Kidney glomerular epithelial cell (primary cell): ENCODE data around the gene PRDM13.
"Not testable (repeated sequence)": the region's sequence is repeated elsewhere in the genome, so short reads cannot be mapped to it uniquely, and the experiment has no call there.

Source experiments
- DNase-seq: peaks from one replicate; lab custom pipeline; 2025; lab: John Stamatoyannopoulos, UW

Gene PRDM13

DNA sequence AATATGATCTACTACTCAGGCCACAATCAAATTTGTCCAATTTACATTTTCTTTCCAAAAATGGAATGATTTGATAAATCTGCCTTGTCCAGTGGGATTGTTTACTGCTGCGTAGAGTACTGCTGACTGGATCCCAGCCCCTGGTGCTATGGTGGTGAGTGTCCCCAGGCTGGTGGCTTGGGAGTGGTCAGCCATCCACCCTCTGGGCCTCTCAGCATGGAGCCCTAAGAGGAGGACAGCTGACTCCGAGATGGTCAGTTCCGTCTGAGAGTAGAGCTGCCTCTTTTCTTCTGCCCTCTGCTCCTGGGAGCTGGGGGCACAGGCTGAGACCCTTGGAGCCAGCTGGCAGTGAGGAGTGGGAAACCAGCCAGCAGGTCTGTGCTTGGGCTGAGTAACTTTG, 22.7 kb downstream of the PRDM13 start:
- no peak for DNase-seq

DNA sequence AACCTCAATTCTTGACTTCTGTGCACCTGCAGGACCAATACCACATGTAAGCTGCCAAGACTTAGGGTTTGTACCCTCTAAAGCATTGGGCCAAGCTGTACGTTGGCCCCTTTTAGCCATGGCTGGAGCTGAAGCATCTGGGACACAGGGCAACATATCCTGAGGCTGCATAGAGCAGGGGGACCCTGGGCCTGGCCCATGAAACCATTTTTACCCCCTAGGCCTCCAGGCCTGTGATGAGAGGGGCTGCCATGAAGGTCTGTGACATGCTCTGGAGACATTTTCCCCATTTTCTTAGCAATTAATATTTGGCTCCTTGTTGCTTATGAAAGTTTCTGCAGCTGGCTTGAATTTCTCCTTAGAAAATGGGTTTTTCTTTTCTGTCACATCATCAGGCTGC, 31.0 kb downstream of the PRDM13 start:
- DNase-seq = no peak

DNA sequence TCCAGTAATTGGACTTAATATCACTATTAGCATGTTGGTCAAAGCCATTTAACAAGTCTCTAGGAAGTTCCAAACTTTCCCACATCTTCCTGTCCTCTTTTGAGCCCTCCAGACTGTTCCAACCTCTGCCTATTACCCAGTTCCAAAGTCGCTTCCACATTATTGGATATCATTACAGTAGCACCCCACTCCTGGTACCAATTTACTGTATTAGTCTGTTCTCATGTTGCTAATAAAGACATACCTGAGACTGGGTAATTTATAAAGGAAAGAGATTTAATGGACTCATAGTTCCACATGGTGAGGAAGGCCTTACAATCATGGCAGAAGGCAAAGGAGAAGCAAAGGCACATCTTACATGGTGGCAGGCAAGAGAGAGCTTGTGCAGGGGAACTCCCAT, 31.7 kb downstream of the PRDM13 start:
- not testable (repeated sequence) for DNase-seq

DNA sequence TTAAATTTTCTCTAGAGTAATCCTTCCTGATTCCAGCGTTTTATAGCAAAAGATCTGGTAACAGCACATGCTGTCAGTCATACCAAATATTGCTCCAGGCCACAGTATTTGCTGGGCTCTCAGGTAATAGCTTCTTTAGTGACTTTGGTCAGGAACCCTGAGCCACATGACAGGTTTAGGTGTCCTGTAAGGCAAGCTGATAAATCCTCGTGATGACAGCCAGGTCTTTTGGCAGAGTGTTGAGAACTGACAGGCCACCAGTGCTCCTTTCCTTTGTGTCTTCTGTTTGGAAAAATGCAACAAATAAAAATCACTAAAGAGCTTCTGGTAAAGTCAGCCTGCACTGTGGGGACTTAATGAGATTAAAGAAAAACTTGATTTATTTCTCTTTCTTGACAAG, 34.6 kb downstream of the PRDM13 start:
- DNase-seq = no peak

DNA sequence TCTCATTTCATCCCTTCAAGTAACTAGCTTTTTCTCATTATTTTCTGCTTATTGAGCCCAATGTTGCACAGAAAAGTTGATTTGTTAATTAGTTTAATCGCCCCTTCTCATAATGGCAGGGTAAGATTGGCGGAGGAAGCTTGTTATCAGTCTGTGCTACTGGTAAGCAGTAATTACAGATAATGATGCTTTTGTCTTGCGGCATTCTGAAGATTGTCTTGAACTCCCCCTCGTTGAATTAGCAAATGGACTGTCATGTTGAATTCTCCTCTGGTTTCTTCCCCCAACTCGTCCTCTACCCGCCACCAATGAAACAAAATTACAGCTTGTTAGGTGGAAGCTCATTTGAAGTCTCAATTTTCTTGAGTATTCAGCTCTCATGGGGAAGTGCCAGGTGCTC, 39.4 kb downstream of the PRDM13 start:
- DNase-seq = no peak

DNA sequence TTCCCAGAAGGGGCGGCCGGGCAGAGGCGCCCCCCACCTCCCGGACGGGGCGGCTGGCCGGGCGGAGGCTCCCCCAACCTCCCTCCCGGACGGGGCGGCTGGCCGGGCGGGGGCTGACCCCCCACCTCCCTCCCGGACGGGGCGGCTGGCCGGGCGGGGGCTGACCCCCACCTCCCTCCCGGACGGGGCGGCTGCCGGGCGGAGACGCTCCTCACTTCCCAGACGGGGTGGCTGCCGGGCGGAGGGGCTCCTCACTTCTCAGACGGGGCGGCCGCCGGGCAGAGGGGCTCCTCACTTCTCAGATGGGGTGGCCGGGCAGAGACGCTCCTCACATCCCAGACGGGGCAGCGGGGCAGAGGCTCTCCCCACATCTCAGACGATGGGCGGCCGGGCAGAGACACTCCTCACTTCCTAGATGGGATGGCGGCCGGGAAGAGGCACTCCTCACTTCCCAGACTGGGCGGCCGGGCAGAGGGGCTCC, 43.5 kb downstream of the PRDM13 start:
- not testable (repeated sequence) for DNase-seq

DNA sequence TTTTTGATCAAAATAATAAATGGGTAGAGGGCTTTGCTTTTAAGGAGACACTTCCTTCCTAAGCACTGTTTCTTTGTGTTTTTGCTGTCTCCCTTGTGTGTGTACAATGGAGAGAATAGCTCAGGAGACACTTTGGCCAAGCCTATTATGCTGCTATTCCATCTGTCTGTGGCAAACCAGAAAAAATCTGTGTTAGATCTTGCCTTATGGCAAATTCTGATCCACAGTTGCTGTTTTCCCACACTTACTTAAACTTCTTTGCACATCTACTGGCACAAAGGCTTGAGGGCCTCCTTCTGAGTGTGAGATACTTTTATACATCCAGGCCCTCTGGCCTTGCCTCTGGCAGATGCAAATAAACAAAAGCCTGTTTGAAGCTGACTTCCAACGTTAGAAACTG, 53.6 kb downstream of the PRDM13 start:
- DNase-seq = no peak

DNA sequence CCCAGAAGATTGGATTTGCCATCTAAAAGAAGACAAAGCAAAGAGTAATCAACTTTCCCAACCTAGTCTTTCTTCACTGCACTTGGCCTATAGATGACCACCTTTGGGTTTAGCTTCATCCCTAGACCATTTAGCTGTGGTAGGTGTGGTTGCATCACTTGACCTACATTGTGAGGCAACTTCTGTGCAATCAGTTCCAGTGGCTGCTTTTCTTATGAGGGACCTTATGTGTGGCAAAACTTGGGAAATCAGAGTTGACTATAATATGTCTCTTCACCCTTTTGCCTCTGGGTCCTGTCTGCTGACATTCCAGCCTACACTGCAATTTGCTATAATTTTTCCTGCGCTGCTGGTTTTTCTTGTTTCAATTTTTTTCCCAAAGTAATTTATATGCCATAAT, 55.2 kb downstream of the PRDM13 start:
- DNase-seq = no peak

DNA sequence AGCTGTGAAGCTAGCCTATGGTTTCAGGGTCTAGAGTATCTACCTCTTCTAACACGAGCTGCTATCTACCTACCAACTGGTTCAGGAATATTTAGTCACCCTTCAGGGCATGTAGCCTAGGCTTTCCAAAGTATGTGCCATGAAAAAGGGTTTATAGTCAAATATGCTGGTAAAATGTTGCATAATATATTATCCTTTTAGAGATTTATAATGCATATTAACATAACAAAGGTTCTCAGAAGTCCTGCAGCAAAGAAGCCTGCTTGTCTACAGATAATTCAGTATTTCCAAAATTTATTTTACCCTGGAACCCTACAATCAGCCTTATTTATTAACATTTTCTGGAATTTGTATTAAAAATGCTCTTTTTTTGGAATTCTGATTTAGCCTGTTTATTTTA, 56.0 kb downstream of the PRDM13 start:
- no peak for DNase-seq
